IPS DF 4.7 (cell line): ENCODE results near the gene YBX2.
"Not testable (repeated sequence)": the region's sequence is repeated elsewhere in the genome, so short reads cannot be mapped to it uniquely, and the experiment has no call there.

Source experiments
- DNase-seq: peaks from one replicate; pipeline ENCODE4 v3.0.0-alpha.2; 2013; ENCODE audit warnings: low spot score; ENCODE audit errors: extremely low read depth

The YBX2 gene

DNA sequence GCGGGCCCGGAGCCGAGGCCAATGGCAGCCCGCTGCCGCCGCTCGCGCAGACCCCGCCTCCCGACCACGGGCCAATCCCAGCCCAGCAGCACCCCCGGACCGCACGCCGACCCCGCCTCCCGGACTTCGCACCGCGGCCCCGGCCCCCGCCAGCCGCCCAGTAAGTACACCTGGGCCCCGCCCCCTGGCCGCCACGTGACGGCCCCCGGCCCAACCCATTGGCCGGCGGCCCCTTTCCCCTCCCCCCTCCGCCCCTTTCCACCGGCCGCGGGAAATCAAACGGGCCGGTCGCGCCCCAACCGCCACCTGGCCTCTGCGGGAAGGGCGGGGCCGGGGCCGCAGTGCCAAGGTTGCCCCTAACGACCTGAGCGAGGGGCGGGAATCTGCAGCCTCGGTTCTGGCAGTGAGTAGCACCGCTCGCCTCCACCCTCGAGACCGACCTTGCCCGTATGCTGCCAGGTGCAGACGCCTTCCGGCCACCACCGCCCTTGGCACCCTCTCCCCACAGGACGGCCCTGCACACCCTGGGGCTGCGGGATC is at the start of gene YBX2:
Gene YBX2, minus strand, starts transcription at position 26 of the 540 bp plus-strand sequence. CDS start 139 bp downstream, outside the sequence.
- DNase-seq = no peak

DNA sequence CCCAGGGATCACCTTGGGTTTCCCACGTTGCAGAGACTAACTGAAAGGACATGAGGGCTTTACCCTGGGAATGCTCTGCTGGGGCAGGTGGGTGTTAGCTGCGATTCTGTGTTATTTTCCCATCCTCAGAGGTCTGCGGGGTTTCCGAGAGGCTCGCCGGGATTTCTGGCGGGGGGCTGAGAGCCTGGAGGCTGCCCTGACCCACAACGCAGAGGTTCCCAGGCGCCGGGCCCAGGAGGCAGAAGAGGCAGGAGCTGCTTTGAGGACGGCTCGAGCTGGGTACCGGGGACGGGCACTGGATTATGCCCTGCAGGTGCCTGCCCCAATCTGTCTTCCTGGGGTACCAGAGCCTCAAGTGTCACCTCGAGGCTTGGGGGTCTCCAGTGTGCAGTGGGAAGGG is 48.8 kb upstream of the YBX2 start:
- no peak for DNase-seq

DNA sequence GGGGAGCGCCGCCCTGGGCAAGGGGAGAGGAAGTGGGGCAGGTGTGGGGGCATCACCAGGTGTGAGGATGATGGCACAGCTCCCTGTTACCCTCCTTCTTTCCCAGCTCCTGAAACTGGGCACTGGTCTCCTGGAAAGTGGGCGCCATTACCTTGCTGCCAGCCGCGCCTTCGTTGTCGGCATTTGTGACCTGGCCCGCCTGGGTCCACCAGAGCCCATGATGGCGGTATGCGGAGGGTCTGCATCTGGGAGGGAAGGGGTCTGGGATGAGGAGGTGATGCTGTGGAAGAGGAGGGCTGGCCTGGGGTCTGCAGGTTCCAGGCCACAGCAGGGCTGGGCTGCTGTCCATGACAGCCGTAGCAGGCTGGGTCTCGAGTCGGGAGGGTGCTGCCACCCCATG is 47.4 kb upstream of the YBX2 start:
- DNase-seq = no peak

DNA sequence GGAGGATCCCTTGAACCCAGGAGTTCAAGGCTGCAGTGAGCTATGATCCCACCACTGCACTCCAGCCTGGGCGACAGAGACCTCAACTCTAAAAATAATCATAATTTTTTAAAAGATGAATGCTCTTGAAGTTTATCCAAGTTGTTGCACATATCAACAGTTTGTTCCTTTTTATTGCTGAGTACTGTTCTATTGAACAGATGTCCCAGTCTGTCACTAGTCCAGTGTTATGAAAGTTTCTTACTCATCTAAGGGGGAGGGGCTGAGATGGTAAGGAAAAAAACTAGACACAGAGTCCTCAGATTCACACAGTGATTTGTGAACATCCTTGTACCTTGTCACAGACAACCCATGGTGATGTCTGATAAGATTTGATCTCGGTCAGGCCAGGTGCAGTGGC is 45.7 kb upstream of the YBX2 start:
- DNase-seq = no peak

DNA sequence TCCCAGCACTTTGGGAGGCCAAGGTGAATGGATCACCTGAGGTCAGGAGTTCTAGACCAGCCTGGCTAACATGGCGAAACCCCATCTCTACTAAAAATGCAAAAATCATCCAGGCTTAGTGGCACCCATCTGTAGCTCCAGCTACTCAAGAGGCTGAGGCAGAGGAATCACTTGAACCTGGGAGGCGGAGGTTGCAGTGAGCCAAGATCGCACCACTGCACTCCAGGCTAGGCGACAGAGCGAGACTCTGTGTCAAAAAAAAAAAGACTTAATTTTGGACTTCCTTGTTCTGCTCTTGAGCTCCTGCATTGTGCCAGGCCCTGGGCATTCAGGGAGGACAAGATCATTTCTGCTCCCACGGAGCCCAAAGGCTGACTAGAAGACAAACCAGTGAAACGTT is 43.2 kb upstream of the YBX2 start:
- DNase-seq = not testable (repeated sequence)

DNA sequence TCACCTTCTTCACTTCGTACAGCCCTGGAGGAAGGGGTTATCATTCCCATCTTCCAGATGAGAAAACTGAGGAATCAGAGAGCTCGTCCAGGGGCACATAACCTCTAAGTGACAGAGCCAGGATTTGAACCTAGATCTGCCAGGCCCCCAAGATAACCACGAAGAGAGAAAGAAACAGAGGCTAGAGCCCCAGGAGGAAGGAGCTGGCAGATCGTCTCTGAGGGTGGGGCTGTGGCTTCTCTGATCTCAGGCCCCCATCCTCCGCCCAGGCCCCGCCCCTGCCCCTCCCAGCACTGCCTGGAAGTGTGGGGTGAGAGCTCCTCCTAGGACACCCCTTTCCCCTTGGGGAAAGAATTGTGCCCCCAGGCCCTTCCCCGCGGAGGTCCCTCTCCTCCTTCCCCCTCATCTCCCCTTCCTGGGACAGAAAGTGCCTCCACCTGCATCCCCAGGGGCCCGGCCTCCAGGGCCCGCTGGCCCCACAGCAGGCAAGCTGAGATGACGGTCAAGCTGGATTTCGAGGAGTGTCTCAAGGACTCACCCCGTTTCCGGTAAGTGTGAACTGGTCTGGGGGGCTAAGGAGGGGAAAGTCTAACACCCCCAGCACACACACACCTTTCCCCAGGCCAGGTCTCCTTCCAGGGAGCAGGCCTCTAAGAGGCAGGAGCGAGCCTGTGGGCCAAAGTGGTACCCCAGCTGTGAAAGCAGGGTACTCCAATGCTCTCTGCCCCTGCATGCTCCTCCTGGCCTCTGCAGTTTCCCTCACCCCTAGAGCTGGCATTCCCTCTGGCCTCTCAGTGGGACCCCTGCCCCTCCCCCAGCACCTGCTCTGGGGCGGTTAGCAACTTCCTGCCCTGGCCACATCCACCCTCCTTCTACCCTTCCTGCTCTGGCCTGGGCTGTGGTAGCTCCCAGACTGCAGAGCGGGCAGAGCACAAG is 42.1 kb upstream of the YBX2 start, which contains the start of gene ACAP1:
Gene ACAP1, plus strand, starts transcription at position 290 of the 936 bp plus-strand sequence. Its CDS starts 206 bp downstream, at position 496.
- DNase-seq = no peak

DNA sequence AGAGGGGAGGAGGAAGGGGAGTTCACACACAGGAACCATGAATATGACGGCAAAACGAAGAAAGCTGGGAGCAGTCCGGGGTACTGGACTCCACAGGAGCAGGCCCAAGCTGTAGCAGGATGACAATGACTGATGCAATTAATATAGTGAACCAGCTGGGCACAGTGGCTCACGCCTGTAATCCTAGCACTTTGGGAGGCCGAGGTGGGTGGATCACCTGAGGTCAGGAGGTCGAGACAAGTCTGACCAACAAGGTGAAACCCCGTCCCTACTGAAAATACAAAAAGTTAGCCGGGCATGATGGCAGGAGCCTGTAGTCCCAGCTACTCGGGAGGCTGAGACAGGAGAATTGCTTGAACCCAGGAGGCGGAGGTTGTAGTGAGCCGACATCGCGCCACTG is 41.3 kb upstream of the YBX2 start:
- not testable (repeated sequence) for DNase-seq

DNA sequence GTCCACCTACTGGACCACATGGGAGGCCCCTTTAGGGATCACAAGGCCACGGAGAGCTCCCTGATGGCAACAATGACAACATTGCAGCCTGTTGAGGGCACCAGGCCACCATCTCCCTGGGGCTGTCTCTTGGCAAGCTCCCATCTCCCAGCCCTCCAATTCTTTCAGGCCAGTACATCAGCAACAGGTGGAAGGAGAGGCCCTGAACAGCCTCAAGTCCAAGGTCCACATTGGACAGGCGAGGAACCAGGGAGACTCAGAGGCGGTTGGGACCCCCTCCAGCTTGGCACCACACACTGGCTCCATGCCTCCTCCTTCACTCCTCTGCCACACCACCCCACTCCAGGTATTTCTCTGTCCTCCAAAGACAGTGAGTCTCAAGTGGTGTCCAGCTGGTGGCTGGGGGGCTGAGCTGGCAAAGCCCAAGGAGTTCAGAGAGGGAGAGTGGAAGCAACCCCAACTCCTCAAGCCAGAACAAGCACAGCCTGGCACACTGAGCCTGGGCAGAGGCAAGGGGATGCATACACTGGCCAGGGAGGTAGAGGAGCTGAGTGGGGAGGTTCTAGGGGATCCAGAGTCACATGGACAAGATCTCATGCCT is 40.6 kb upstream of the YBX2 start:
- DNase-seq = no peak

DNA sequence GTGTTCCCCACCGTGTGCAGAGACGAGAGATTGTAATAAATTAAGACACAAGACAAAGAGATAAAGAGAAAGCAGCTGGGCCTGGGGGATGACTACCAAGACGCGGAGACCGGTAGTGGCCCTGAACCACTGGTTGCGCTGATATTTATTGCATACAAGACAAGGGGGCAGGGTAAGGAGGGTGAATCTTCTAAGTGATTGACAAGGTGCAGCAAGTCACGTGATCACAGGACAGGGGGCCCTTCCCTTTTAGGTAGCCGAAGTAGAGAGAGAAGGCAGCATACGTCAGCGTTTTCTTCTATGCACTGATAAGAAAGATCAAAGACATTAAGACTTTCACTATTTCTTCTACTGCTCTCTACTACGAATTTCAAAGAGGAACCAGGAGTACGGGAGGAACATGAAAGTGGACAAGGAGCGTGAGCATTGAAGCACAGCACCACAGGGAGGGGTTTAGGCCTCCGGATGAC is 38.2 kb upstream of the YBX2 start:
- not testable (repeated sequence) for DNase-seq

DNA sequence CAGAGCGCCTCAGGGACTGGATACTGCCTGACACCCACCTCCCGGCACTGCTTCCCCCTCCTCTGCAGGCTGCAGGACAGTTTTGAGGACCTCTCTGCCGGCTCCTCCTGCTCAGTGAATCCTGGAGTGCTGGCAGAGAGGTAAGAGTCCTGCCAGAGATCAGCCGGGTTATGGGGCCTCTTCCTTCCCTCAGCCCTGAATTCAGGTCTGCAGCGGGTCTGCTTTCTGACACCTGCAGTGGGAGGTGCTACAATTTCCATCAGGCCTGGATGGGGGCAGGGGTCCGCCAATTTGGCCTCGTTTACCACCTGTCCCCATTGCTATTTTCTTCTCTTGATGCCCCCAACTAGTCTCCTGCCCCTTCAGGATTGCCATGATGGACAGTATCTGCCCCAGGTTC is 37.7 kb upstream of the YBX2 start:
- DNase-seq = no peak

DNA sequence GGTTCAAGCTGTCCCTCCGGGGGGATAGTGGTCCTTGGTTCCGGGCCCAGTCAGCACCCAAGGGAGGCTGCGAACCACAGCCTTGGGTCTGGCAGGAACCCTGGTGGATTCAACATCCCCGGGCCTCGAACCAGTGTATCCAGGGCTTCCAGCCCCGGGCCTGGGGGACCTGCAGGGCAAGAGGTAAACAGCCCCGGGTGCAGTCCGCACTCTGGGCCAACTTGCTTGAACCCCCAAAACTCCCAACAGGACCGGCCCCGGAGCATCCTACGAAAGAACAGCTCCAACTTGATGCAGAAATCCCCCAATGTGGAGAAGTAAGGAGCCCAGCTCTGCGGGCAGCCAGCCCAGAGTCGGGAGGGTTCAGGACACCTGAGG is 36.2 kb upstream of the YBX2 start:
- no peak for DNase-seq

DNA sequence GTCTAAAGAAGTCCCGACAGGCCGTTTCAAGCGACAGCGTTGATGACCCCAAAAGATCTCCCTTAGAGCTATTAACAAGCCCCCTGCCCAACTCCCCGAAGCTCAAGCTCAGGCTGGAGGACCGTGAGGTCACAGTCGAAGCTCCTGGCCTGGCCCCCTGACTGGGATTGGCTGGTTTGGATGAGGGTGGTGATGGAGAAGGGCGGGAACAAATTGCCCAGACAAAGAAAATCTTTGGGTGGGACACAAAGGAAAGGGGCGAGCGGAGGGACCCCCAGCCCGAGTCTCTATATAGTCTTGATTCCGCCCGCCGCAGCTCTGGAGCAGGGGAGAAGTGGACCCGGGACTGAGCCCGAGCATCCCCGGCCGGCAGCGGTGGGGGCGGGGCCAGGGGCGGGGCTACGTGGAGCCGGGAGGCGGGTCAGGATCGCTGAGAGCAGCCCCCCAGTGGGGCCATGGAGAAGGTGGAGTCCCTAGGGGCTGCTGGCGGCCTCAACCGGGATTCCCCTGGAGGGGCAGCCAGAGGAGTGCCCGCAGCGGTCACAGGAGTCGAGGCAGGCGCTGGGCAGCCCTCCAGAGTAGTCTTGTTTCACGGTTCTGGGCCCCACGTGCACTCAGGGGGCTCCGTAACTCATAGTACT is 35.7 kb upstream of the YBX2 start:
- no peak for DNase-seq

DNA sequence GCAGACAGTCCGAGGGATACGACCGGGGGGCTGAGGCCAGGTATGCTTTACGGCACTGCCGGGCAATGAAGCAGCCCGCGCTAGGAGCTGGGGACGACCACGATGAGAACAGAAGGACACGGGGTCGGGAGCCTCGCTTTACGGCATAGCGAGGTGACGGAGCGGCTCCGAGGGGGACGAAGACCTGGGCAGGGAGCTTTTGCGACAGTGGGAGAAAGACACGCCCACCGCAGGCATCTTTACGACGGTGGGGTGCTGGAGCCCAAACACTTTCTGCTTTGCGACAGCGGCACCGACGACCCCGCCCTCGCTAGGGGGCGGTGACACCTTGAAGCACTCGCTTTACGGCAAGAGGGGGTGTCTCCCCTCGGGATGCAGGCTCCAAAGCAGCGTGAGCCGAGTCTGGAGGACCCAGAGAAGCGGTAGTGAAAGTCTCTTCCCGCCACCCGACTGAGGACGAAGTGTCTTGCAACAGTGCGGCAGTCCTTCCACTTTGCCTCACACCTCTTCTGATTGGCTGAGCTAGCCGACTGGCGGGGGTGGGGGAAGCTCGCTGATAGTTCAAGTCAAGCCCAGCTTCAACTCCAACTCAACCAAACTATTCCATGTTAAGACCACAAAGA is 35.0 kb upstream of the YBX2 start:
- no peak for DNase-seq

DNA sequence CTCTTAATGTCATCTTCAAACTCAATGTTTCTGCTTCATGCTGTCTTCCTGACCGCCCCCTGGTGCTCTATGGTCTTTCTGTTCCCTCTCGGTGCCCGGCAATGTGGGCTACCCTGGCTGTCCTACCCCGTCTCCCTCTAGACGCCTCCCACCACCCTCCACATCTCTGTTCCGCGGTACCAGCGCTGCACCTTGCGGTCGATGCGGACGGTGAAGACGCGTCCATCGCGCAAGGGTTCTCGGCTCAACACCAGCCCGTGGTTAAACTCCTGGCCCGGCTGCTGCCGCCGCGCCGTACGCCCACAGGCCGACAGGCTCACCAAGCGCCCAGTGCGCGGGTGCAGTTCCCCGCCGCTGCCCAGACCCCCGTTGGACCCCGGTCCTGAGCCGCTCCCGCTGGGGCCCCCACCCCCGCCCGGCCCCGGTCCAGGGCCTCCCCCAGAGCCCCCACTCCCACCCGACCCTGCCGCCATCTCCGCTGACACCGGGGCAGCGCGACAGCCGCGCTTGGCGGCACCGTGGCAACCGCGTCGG is 34.5 kb upstream of the YBX2 start, which contains the start of gene NEURL4:
Gene NEURL4, minus strand, starts transcription at position 496 of the 534 bp plus-strand sequence. Its CDS starts 23 bp downstream, at position 473.
- no peak for DNase-seq

DNA sequence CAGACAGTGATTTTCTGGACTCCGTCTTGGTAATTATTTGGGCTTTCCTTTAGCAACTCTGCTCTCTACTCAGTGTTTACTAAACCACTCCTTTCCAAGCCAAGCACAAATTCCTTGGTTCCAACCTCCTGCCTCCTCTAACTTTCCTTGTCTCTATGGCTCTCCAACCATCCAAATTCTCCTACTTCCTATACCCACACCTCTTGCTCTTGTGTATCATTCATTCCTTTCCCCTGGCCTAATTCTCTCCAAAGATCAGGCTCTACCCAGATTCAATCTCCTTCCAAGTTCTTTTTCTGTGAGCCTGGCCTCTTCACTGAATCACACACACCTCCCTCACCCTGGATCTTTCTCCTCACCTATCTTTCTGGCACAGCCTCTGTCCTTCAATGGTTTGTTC is 33.6 kb upstream of the YBX2 start:
- DNase-seq = no peak

DNA sequence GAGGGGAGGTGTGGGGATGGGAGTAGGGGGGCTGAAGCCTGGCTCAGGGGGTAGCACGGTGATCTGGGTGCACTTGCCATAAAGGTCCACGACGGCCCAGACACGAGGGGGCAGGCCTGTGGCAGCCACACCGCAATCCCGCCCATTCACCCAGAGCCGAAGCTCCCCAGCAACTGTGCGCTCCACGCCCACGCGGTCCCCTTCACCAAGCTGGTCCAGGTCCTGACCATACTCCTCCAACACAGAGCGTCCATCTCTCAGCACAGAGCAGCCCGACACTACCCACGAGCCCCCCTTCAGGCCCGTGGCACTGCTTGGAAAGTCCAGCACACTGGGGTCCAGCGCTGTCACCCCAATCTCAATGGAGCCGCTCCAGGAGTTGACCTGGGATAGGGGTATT is 33.1 kb upstream of the YBX2 start:
- no peak for DNase-seq

DNA sequence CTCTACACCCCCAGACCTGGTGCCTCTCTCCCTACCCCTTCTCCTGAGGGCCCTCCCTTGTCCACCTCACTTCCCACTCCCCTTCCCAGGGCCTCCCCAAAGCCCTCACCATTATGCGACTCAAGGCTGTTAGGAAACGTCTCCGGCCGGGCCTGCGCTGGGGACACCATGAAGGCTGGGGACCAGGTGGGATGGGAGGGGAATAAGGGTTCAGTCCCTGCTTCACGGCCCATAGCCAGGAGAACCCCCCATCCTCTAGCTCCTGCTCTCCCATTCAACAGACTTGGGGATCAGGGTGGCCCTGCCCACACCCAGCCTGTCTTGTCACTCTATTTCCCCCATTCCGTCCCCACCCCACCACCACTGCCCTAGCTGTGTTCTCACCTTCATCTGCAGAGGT is 32.6 kb upstream of the YBX2 start:
- no peak for DNase-seq

DNA sequence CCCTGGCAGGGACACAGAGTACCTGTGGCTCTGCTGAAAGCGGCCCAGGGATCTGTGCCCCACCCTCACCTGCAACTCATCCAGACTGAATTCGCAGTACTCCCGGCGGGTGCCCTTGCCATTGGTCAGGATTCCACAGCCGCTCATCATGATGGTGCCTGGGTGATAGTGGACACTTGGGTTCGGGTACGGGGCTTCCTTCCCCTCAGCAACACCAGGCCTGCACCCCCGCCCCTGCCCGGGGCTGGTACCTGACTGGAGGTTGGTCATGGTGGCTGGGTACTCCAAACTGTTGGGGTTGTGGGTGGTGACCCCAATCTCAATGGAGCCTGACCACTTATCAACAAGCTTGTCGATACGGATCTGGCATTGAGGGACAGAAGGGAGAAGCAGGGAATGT is 31.7 kb upstream of the YBX2 start:
- DNase-seq = no peak

DNA sequence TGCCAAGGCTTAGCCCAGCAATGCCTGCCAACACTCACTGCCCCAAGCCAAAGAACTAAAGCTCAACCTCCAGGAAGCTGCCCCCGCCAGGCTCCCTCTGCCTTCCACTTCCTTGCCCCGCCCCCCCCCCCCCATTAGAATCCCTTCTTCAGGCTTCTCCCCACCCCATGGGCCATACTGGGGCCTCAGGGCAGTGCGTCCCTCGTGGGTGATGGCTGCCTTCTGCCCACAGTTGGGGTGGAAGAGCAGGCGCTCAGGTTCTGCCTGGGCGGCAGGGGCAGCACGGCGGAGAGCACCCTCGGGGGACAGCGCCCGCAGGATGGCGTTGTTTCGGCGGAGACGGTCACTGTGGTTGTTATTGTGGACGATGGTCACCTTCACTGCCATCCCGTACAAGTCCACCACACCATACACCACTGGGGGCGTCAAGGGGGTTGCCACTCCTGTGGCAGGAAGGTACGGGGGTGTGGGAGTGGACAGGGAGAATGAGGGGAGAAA is 30.6 kb upstream of the YBX2 start:
- no peak for DNase-seq

DNA sequence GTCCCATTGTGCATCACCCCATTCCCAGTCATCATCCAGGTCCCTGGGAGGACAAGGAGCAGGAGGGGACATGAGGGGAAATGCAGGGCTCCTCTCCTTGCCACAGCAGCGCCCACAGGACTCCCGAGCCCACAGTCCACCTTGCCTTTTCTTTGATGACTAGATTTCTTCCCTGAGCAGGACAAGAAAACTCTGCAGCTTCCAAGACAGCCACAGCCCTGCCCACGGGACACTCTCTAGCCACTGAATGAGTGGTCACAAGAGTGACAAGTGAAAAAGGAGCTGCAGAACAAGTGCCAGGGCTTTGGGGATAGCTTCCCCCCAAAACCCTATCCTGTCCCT is 30.0 kb upstream of the YBX2 start:
- DNase-seq = no peak
